HG03354 (cell line): Measurements from ENCODE around the gene ARHGEF6.
A peak's percentile ranks its signal among the peaks of the same experiment; 100 is the strongest.

Source experiments
- ATAC-seq: cut with Tn5 transposase; IDR thresholded peaks from one replicate; pipeline ENCODE4 v1.9.1; 2021; ENCODE audit warnings: mild to moderate bottlenecking; ENCODE audit not compliant: unreplicated experiment, poor library complexity, severe bottlenecking

The ARHGEF6 gene

GRCh38 chrX:136752346-136752745 is 28.4 kb downstream of the ARHGEF6 start:
- ATAC-seq, result no peak

- ATAC-seq, result no peak
Measured at GRCh38 chrX:136750364-136750763, 30.4 kb downstream of the ARHGEF6 start.

- ATAC-seq, result peak; percentile 64
Measured at GRCh38 chrX:136747003-136747986, 33.4 kb downstream of the ARHGEF6 start.

GRCh38 chrX:136745215-136746173 is 35.2 kb downstream of the ARHGEF6 start:
- no peak for ATAC-seq

GRCh38 chrX:136742721-136743379 is 37.9 kb downstream of the ARHGEF6 start:
- ATAC-seq, result no peak

- no peak for ATAC-seq
Measured at GRCh38 chrX:136738049-136738729, 42.5 kb downstream of the ARHGEF6 start.

GRCh38 chrX:136736690-136737089 is 44.0 kb downstream of the ARHGEF6 start:
- no peak for ATAC-seq

- ATAC-seq, result no peak
Measured at GRCh38 chrX:136735601-136736000, 45.1 kb downstream of the ARHGEF6 start.

- ATAC-seq, result no peak
Measured at GRCh38 chrX:136733613-136734012, 47.1 kb downstream of the ARHGEF6 start.

- no peak for ATAC-seq
Measured at GRCh38 chrX:136731798-136732197, 48.9 kb downstream of the ARHGEF6 start.

GRCh38 chrX:136731207-136731782 is 49.4 kb downstream of the ARHGEF6 start:
- ATAC-seq, result no peak

GRCh38 chrX:136728393-136728792 is 52.3 kb downstream of the ARHGEF6 start:
- ATAC-seq, result no peak

GRCh38 chrX:136725441-136726104 is 55.2 kb downstream of the ARHGEF6 start:
- no peak for ATAC-seq

GRCh38 chrX:136718091-136718490 is 62.6 kb downstream of the ARHGEF6 start:
- no peak for ATAC-seq

GRCh38 chrX:136714626-136715599 is 65.8 kb downstream of the ARHGEF6 start:
- ATAC-seq, result peak; percentile 92

GRCh38 chrX:136712650-136713310 is 68.0 kb downstream of the ARHGEF6 start:
- no peak for ATAC-seq

- no peak for ATAC-seq
Measured at GRCh38 chrX:136711147-136711546, 69.6 kb downstream of the ARHGEF6 start.
